HG03558 (cell line): ENCODE measurements around the gene HSF4.

ENCODE experiments used
- ATAC-seq: cut with Tn5 transposase; IDR thresholded peaks from one replicate; pipeline ENCODE4 v1.9.1; 2021; ENCODE audit warnings: moderate number of reproducible peaks; ENCODE audit not compliant: unreplicated experiment; ENCODE audit errors: extremely low read depth

The HSF4 gene

DNA sequence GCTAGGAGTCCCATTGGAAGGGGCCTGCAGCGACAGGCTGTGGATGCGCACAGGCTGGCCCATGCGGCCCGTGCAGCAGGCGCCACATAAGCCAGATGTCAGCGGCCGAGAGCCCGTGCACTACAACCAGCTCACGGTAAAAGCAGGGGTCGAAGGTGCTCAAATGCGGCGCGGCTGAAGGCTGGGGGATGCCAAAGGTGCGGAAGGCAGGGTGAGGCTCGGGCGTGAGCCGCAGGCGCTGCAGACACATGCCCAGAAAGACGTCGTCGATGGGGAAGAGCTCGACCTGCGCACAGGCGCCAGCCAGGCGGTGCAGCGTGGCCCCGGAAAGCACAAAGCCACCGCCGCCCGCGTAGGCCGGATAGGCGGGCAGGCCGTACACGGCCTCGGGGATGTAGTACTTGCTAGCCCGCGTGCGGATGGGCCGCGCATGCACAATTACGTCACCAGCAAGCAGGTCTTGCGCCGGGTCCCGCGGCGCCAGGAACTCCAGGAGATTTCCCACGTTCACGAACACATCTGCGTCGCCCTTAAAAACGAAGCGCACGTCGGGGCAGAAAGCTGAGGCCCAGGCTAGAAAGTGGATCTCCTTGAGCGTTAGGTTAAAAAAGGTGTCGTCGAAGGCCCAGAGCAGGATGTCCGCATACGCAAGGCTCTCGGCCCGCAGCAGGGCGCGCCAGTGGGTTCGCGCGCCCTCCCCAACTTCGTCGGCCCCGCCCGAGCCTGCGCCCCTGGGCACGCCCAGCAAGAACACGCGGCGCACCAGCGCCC lies 15.1 kb upstream of the HSF4 start:
- ATAC-seq, result no peak

DNA sequence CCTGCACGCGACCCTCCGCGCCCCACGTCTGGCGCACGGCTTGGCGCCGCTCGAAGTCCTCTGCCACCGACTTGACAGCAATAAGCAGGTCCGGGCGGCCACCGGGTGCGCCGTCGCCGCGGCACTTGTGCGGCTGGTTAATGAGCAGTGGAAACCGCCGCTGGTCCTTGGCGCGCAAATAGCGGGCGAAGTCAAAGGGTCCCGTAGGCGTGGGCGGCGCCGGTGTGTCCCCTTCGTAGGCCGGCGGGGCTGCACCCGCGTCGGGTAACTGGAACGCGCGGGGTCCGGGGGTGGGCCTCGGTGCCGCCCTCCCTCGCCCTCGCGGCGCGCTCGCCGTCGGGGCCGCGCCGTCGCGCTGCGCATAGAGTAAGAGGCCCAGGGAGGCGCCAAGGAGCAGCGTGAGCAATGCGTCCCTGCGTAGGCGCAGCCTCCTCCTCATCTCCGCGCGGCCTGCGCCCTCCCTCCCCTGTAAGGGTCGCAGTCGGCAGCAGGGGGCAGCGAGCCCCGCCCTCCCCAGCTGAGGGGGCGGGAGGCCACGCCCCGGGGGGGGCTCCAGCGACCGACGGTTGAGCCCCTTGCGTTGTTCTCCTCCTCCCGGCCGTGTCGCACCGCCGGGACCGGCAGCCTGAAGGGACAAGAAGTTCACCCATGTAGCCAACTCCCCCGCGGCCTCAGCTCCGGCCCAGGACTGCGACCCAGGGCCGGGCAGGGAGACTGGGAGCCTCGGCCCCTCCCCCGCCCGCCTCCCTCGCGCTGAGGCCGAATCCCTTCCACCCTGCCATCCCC lies 14.3 kb upstream of the HSF4 start:
- no peak for ATAC-seq

DNA sequence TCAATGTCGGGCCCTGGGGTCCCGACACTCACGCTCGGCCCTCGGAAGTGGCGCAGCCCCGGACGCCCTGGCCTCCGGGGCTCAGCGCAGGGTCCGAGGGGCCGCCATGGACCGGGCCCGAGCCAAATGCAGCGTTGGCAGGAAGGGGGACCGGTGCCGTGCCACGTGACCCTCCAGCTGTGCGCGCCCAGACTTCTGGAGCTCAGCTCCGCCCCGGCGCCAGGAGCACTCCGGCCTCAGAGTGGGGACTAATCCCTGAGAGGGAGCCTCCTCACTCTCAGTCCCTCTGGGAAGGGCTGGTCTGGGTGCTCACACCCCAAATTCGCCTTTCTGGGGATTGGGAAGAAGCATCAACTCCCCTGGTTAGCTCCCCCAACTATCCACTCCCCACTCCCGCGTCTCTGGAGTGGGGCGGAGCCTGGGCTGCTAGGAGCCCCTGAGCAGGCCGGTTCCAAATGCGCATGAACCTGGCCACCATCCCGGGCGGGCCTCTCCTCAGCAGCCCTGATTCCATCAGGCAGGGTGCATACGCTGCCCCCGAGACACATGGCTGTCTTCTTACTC lies 13.6 kb upstream of the HSF4 start, which contains the start of gene B3GNT9:
Gene B3GNT9 (minus strand): TSS at position 166 of the 564 bp plus-strand sequence. CDS start 513 bp downstream, outside the sequence.
- ATAC-seq, result no peak

DNA sequence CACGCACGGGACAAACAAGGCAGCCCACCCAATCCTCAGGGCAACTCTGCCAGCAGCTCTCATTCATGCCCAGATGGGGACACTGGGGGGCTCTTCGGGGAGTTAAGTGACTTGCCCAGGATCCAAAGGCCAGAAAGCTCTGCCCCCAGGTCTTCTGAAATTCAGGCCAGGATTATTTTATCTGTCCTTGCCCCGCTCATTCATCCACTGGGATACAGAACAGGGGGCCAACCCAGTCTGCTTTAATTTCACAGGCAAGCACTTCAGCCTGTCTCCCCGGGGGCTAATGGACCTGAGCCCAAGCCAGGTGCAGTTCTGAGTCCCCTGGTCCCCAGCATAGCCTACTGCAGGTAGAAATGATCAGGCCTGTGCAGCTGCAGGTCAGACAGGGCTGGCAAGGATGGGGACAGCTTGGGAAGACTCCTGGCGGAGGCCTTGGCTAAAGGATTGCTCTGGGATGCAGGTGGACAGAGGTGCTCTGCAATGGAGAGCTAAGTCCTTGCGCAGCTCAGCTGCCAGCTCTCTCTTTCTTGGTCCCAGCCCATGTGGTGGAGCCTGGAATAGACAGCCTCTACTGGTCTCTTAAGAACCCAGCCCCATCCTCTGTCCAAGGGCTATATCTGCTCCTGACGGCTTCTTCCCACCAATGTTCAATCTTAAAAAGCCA lies 13.0 kb upstream of the HSF4 start:
- no peak for ATAC-seq

DNA sequence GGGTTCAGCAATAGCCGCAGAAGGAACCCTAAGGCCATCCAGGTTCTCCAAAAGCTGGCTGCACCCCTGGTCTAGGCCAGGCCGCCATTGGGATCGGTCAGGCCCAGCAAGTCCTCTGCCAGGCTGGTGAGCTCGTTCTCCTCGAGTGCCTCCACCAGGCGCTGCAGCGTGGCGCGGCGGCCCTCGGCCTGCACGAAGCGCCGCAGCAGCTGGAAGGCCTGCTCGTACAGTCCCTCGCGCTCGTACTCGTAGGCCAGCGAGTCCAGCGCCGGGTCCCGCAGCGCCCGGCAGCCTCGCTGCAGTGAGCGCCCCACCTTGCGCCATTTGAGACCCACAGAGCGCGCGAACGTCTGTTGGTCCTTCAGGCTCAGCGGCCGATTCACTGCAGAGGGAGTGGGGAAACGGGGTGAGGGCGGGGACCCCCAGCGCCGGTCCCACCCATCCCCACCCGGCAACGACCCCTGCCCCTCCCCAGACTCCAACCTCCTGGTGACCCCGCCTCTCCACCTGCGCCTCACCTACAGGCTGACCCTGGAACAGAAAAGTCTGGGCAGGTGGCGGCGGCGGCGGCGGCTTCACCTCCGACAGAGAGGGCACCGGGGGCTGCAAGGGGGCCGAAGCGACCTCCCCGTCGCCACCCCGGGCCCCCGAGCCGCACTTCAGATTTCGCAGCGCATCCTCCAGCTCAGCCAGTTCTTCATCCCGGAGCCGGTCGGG lies 9.8 kb upstream of the HSF4 start:
- ATAC-seq, result no peak

DNA sequence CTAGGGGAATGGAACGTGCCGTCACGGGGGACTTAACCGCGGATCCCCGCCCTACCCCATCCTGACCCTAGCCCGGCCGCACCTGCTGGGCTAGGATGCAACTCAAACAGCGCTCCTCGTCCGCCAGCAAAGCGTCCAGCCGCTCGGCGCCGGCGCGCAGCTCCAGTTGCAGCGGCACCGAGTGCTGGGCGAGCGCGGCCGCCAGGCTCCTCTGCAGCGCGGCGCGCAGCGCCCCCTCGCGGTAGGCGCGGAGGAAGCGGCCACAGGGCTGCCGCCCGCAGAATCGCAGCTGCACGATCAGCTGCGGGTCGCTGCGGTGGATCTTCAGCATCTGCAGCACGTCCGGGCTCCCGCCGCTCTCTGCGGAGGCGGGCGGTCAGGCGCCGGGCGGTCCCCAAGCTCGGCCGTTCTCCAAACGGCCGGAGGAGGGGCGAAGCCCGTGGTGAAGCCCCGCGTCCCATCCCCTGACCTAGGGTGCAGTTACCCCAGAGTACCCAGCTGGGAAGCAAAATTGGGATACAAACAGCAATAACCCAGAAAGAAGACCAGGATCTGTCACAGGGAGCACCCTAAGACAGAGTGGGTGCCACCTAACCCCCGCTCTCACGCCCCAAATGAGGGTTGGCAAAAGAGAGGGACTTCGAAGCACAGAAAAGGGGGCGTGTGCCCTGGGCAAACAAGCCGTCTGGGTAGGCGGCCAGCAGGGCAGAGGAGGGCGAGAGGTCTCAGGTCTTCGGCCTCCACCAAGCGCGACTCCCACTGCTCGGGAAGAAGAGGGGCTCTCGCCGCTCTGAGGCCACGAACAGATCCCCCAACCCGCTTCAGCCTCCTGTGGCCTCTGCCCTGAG lies 9.0 kb upstream of the HSF4 start:
- no peak for ATAC-seq

DNA sequence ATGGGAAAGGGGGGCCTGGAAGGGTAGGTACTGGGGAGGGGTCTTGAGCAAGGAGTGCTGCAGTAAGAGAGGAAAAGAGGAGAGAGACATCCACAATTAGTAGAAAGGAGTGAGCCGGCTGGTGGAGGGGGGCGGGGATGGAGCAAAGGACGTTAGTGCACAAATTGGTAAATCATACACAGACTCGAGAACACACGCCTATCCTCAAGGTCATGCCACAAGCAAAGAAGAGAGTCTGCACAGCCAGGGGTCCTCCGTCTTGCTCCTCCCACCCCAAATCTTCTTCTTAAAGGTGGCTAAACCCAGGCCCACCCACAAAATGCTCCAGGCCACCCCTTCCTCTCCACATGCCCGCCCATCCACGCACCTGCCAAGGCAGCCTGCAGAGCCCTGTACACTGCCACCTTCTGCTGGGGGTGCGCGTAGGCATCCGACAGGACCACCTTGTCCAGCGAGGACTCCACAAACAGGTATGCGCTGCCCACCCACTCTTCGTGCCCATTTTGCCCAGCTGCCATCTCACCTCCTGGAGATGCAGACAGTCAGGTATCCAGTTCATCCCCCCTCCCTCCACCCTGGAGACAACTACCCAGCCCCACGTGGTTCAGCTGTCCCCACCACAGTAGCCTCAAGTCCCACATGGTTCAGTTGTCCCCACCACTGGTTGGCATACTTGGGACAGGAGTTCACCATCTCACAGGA lies 8.3 kb upstream of the HSF4 start:
- ATAC-seq, result no peak

DNA sequence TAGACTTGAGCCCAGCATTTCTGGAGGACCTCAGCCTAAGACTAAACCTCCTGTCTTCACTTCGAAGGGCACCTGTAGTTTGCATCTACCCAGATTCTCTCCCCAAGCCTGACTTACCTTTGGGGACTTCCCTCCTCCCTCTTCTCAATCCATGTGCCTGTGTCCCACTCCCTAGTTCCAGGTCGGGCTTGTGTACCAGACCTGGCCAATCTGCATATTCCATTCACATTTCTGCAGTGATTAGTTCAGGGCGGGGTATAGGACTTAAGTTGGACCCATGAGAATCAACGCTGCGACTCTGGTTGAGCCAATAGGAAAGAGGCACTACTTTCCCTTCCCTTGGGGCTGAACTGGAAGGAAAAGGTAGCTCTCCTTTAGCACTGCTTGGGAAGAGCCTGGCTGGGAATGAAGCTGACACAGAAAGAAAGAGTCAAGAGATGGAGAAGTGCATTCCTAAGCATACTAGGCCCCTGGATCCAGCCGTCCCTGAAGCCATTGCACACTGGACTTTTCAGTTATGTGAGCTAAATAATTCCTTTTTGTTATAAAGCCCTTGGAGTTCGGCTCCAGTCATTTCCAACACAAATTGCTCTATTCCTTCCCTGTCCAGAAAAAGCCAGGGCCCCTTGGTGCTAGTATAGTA lies 7.3 kb upstream of the HSF4 start:
- no peak for ATAC-seq

DNA sequence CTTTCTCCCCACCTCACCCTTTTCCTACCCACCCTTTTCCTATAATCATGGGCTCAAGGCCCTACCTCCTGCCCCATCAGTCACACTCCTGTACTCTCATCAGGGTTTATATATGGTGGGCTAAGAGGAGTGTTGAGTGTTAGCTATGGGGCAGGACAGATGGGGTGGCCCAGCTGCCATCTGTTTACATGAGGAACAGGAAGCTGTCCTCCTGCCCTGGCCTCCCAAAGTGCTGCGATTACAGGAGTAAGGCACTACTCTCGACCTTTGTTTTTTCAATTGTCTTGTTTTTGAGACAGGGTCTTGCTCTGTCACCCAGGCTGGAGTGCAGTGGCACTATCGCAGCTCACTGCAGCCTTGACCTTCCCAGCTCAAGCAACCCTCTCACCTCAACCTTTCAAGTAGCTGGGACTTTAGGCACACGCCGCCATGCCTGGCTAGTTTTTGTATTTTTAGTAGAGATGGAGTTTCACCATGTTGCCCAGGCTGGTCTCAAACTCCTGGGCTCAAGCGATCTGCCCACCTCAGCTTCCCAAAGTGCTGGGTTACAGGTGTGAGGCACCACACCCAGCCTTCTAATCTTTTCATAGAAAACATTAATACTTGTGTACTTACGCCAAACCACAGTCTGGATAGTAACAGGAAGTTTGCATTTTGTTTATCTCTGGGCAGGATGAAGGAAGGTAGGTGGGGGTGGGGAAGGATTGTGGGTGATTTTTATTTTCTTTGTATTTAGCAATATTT lies 6.5 kb upstream of the HSF4 start:
- no peak for ATAC-seq

DNA sequence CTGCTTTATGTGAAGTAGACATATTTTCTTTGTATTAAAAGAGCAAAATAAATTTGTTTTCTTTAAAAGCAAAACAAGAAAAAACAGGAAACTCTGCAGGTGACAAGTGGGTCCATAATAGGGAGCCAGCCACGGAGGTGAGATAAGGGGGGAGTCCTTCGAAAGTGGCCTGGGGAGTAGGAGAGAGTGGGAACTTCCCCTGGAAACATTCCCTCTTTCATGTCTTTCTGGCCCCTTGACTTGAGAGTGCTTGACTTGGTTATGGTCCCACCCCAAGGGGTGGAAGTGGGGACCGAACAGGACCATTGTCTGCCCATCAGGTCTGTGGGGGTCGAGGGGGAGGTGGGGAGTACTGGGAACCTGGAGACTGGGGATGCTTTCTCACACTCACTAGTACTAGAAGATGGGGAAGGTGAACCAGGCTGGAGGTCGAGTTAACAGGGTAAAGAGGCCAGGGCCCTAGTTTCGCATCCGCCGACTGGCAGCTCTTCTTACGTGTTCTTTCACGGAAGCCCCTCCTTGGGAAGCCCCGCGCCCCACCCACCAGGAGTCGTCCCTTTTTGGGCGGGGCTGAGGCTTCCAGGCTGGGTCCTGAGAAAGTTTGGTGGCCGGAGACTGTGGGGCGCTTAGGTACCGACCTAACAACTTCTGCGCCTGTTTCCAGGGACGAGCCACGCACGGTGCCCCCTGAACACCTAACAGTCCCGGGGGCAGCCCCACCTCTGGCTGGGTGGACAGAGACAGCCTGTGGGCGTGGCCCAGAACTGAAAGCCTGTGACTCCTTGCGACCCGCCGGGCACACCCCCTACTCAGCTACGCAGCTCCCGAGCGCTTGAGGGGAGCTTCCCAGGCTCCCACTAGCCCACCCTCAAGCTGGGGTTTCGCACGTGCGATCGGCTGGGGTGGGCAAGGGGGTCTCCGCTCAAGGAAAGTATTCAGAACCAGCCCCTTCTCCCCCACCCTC lies 5.6 kb upstream of the HSF4 start:
- ATAC-seq, result no peak

DNA sequence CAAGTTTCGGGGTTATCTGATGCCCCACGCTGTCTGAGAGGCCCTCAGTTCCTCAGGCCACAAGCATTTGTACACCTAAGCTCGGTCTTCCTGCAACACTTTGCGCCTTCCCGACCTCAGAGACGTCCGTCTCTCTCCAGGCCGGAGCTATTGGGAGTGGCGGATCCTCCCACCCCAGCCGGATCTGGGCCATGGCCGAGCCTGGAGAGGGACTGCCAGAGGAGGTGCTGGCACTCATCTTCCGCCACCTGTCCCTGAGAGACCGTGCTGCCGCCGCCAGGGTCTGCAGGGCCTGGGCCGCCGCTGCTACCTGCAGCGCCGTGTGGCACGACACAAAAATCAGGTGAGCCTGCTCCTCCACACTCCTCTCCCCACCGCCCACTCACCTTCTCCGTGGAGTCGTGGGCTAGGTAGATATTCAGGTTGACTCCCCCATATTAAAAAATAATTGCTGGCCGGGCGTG lies 2.9 kb upstream of the HSF4 start:
- ATAC-seq, result no peak

DNA sequence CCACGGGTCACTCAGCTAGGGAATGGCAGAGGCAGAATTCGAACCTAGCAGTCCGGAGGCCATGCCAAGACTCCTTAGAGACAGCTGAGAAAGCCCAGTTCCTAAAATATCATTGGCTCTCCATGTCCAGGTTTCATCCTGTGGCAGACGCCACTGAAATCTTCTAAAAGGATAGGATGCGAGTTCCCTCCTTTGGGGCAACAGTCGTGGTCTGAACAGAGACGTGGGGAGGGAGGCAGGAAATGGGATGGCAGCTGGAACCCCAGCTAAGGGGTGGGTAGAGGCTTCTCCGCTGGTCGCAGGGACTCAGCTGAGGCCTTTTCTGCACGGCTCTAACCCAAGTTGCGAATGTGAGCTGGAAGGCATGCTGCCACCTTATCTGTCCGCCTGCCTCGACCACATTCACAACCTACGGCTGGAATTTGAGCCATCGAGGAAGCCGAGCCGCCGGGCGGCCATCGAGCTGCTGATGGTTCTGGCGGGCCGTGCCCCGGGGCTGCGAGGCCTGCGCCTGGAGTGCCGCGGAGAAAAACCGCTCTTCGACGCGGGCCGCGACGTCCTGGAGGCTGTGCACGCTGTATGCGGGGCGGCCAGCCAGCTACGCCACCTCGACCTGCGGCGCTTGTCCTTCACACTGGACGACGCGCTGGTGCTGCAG lies 1.9 kb upstream of the HSF4 start:
- no peak for ATAC-seq

DNA sequence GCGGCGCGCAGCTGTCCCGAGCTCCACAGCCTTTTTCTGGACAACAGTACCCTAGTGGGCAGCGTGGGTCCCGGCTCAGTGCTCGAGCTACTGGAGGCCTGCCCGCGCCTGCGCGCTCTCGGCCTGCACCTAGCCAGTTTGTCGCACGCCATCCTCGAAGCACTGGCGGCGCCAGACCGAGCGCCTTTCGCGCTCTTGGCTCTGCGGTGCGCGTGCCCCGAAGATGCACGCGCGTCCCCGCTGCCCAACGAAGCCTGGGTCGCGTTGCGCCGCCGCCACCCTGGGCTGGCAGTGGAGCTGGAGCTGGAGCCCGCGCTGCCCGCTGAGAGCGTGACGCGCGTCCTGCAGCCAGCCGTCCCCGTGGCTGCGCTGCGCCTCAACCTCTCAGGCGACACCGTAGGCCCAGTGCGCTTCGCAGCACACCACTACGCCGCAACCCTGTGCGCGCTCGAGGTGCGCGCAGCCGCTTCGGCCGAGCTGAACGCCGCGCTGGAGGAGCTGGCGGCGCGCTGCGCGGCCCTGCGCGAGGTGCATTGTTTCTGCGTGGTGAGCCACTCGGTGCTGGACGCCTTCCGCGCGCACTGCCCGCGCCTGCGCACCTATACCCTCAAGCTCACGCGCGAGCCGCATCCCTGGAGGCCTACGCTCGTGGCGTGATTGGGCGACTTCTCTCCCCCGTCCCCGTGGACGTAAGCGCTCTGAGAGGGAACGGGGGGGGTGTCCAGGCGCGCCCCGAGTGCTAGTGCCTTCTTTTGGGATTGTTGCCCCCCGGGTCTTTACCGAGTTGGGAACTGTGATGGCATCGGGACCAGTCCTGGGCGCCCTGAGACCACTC lies 1.2 kb upstream of the HSF4 start:
- ATAC-seq, result no peak

DNA sequence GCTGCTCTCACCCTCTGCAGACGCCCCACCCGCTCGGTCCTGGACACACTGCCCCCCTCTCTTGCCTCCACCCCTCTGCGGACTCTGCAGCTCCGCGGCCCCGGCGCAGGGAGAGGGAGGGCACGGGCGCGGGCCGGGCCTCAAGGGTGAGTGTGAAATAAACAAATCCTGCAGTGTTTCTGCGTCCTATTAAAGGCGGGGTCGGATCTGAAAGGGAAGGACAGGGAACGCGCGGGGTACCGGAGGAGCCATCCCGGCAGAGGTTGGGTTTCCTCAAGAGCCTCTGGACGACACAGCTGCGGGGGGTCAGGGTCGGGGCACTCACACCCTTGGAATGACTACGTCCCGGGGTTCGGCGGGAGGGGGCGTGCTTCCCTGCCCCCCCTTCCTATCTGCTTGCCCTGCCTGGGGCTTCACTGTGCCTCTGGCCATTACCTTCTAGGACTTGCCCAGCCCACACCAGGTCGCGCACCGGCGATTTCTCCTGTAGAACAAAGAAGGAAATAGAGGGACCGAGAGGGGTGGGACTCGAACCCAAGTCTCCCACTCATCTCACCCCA lies 466 bp upstream of the HSF4 start:
- no peak for ATAC-seq
